Measurements from ENCODE around the gene TSPAN18.

- TF ChIP-seq CTCF (IDR thresholded peaks at IDR 0.05), result no peak
- TF ChIP-seq POLR2A (IDR thresholded peaks at IDR 0.05), result no peak
- no peak for TF ChIP-seq POLR2AphosphoS5 (IDR thresholded peaks at IDR 0.05)
Observed at GRCh38 chr11:44960200-44960845, 233.6 kb downstream of the TSPAN18 start.

Measured in breast epithelium (tissue), 3 donors.